Measurements from ENCODE around the gene UBA52.

- no peak for TF ChIP-seq CTCF (IDR thresholded peaks at IDR 0.05)
- no peak for TF ChIP-seq EZH2 (IDR thresholded peaks at IDR 0.05)
- no peak for TF ChIP-seq EZH2phosphoT487 (IDR thresholded peaks at IDR 0.05)
Observed at GRCh38 chr19:18532168-18532890, 39.3 kb upstream of the UBA52 start.
